ENCODE results near the gene UMAD1.

Gene UMAD1

GRCh38 chr7:7843972-7844371 is 203.4 kb downstream of the UMAD1 start:
- DNase-seq: no peak

- DNase-seq: no peak
Measured at GRCh38 chr7:7848246-7848645, 207.7 kb downstream of the UMAD1 start.

GRCh38 chr7:7848892-7849291 is 208.3 kb downstream of the UMAD1 start:
- DNase-seq: no peak

GRCh38 chr7:7850150-7850549 is 209.6 kb downstream of the UMAD1 start:
- no peak for DNase-seq

- DNase-seq: no peak
Measured at GRCh38 chr7:7851381-7851780, 210.8 kb downstream of the UMAD1 start.

- no peak for DNase-seq
Measured at GRCh38 chr7:7851991-7852390, 211.4 kb downstream of the UMAD1 start.

GRCh38 chr7:7857143-7857583 is 216.6 kb downstream of the UMAD1 start:
- no peak for DNase-seq

GRCh38 chr7:7858559-7858958 is 218.0 kb downstream of the UMAD1 start:
- DNase-seq: no peak

GRCh38 chr7:7859411-7859810 is 218.9 kb downstream of the UMAD1 start:
- no peak for DNase-seq

GRCh38 chr7:7861211-7861633 is 220.7 kb downstream of the UMAD1 start:
- peak; percentile 31 for DNase-seq

GRCh38 chr7:7862393-7862792 is 221.8 kb downstream of the UMAD1 start:
- no peak for DNase-seq

- DNase-seq: no peak
Measured at GRCh38 chr7:7867846-7868571, 227.5 kb downstream of the UMAD1 start.

GRCh38 chr7:7868572-7868899 is 228.0 kb downstream of the UMAD1 start:
- no peak for DNase-seq

GRCh38 chr7:7869036-7869435 is 228.5 kb downstream of the UMAD1 start:
- DNase-seq: no peak

- no peak for DNase-seq
Measured at GRCh38 chr7:7869651-7870050, 229.1 kb downstream of the UMAD1 start.

GRCh38 chr7:7870555-7870954 is 230.0 kb downstream of the UMAD1 start:
- no peak for DNase-seq

- no peak for DNase-seq
Measured at GRCh38 chr7:7876419-7876818, 235.9 kb downstream of the UMAD1 start.

GRCh38 chr7:7881581-7881980 is 241.0 kb downstream of the UMAD1 start:
- no peak for DNase-seq

GRCh38 chr7:7882888-7883287 is 242.3 kb downstream of the UMAD1 start:
- DNase-seq: no peak

- no peak for DNase-seq
Measured at GRCh38 chr7:7883394-7883793, 242.8 kb downstream of the UMAD1 start.

- DNase-seq: peak; percentile 22
Measured at GRCh38 chr7:7884855-7885254, 244.3 kb downstream of the UMAD1 start.

- no peak for DNase-seq
Measured at GRCh38 chr7:7889791-7890568, 249.4 kb downstream of the UMAD1 start.

GRCh38 chr7:7895004-7895650 is 254.6 kb downstream of the UMAD1 start:
- DNase-seq: no peak

GRCh38 chr7:7895754-7896153 is 255.2 kb downstream of the UMAD1 start:
- DNase-seq: no peak

All from fibroblast of skin of abdomen (primary cell).